T1000 (cell line): ENCODE data around the gene PPTC7.
"Not testable (repeated sequence)": the region's sequence is repeated elsewhere in the genome, so short reads cannot be mapped to it uniquely, and the experiment has no call there.

ENCODE experiments used
- DNase-seq: peaks from one replicate; lab custom pipeline; 2025; ENCODE audit warnings: mixed read lengths; lab: John Stamatoyannopoulos, UW

PPTC7 gene

DNA sequence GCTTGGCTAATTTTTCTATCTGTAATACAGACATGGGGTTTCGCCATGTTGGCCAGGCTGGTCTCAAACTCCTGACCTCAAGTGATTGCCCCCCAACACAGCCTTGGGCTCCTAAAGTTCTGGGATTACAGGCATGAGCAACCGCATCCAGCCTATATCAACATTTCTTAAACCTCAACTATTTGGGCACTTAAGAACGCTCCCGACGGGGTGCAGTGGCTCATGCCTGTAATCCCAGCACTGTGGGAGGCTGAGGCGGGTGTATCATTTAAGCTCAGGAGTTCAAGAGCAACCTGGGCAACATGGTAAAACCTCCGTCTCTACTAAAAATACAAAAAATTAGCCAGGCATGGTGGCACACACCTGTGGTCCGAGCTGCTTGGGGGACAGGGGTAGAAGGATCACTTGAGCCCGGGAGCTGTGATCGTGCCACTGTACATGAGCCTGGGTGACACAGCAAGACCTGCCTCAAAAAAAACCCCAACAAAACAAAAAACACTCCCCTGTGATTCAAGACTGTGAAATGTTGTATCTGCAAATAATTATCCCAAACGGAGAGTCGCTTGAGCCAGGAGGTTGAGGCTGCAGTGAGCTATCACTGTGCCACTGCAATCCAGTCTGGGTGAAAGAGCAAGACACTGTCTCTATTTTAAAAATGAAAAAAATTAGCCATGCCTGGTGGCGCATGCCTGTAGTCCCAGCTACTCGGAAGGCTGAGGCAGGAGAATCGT is 21.5 kb downstream of the PPTC7 start:
- DNase-seq: no peak

- no peak for DNase-seq
Observed at GRCh38 chr12:110560946-110561345, 22.2 kb downstream of the PPTC7 start.

- DNase-seq: no peak
Observed at GRCh38 chr12:110560048-110560447, 23.1 kb downstream of the PPTC7 start.

DNA sequence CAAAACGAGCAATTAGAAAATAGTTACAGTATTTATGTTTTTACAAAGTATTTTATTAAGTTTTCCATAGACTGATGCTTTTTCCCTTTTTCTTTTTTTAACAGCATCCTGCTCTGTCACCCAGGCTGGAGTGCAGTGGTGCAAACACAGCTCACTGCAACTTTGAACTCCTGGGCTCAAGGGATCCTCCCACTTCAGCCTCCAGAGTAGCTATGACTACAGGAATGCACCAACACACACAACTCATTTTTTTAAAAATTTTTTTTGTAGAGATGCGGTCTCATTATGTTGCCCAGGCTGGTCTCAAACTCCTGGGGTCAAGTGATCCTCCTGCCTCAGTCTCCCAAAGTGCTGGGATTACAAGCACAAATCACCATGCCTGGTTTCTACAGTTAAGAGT is 24.2 kb downstream of the PPTC7 start:
- DNase-seq: not testable (repeated sequence)

DNA sequence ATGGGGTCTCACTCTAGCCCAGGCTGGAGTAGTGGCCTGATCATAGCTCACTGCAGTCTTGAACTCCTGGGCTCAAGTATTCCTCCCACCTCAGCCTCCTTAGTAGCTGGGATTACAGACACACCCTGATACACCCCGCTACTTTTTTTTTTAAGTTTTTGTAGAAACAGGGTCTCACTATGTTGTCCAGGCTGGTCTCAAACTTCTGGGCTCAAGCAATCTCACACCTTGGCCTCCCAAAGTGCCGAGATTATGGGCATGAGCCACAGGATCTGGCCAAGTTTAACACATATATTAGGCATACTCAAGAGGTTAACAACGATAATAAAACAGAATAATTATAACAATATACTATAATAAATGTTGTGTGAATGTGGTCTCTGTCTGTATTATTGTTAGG is 25.8 kb downstream of the PPTC7 start:
- DNase-seq: no peak

- no peak for DNase-seq
Observed at GRCh38 chr12:110556705-110557104, 26.4 kb downstream of the PPTC7 start.

DNA sequence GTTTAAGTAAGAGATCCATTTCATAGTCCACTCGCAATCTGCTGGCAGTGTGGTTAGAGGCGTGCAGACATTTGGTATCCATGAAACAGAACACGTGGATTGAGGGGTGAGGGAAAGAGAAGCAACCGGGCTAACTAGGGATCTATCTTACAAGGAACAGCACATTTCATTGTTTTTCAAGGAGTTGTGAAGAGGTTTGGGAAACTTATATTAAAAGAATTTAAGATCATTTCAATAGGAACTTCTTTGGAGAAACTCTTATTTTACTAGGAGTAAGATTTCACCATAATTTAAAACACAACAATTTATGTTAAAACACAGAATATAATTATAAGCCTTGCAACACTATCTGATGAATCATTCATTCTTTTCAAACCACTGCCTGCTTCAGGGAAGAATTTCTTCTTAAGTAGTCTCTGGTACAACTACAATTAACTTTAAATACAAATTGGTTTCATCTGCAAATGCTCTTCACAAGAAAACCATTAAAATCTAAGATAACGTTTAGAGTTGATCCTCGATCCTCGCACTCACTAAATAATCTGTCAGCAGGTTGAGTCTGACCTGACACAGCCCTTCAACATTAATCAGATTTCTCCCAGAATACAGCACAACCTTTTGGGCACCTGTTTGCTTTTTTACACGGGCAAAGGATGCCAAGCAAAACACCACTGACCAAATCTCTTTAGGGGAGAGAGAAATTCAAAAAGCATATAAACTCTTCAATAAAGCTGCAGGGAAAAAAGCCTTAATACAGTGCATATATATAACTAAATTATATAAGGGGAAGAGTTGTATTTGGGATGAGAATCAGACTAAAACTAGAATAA is 27.3 kb downstream of the PPTC7 start:
- DNase-seq: no peak

GRCh38 chr12:110554184-110554583 is 28.9 kb downstream of the PPTC7 start:
- no peak for DNase-seq

- no peak for DNase-seq
Observed at GRCh38 chr12:110550981-110551380, 32.1 kb downstream of the PPTC7 start.

DNA sequence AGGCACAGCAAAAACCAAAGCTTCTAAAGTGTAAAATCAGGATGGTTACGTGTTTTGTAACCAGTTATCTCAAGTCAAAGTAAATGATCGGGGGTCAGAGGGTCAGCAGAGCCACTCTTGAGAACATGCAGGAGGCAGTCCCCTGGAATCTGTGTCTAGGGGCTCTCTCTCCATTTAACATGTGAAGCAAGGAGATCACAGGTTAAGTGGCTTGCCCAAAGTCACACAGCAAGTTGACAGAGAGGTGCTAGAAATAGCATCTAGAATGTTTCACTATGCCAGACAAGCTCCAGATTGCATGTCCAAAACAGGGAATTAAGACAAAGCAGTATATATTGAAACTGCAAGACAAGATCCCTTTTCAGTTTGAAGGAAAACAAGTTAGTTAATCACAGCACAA is 33.4 kb downstream of the PPTC7 start:
- DNase-seq: no peak

DNA sequence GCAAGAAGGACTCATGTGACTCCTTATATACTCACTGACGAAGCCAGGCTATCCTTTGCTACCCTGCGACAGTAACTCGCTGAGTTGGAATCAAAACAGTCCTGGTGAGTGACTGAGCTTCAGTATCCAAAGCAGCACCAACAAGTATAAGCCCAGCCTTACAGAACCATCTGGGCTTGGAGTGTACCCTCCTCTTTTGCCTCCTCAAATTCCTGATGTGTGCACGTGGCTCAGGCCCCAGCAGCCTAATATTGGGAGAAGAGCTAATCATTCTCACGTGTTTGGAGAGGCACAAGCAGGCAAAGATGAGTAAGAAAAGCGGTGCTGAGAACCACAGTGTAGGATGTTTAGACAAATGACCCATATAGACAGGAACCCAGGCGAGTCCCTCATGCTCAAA is 34.4 kb downstream of the PPTC7 start:
- DNase-seq: no peak

DNA sequence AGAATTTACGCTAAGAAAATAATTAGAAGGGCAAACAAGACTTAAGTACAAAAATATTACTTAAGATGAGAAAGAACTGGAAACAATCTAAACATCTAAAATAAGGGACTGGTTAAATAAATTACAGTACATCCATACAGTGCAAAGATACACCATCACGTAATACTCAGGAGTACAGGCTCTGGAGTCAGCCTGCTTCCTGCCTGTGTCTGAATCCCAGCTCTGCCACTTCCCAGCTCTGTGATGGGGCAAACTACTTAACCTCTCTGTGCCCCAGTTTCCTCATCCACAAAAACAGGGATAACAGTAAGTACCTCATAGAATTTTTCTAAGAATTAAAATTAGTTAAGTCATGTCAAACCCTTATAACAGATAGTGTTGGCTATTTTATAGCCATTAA is 36.0 kb downstream of the PPTC7 start:
- DNase-seq: no peak

DNA sequence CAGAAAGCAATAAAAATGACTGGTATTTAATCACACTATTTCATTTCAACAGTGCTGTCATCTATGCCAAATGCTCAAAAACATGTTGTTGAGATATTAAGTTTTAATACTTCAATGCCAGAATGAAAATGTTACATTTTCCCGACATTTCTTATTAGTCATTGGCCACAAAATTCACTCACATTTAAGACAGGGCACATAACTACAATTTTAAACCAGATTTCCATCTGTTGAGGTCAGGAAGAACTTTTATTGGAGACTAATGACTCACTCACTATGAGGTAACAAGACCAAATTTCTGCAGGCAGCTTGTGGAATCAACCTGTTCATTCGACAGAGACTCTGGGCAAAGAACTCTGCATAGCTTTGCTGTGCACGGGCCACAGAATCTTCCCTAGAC is 36.8 kb downstream of the PPTC7 start:
- no peak for DNase-seq

GRCh38 chr12:110545812-110546211 is 37.3 kb downstream of the PPTC7 start:
- DNase-seq: no peak

DNA sequence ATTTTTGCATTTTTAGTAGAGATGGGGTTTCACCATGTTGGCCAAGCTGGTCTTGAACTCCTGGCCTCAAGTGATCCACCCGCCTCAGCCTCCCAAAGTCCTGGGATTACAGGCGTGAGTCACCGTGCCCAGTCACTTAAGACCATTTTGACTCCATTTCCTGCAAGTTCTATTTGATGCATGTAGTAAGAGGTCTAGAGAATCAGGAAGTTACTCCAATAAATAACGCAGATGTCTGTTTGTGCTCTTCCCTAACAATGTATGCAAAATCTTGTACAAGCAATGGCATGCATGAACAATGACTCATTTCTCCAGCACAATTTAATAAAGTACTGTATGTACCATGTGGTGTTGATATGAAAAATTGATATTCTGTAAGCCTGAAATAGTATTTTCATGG is 37.9 kb downstream of the PPTC7 start:
- DNase-seq: not testable (repeated sequence)

GRCh38 chr12:110543965-110544364 is 39.2 kb downstream of the PPTC7 start:
- no peak for DNase-seq

DNA sequence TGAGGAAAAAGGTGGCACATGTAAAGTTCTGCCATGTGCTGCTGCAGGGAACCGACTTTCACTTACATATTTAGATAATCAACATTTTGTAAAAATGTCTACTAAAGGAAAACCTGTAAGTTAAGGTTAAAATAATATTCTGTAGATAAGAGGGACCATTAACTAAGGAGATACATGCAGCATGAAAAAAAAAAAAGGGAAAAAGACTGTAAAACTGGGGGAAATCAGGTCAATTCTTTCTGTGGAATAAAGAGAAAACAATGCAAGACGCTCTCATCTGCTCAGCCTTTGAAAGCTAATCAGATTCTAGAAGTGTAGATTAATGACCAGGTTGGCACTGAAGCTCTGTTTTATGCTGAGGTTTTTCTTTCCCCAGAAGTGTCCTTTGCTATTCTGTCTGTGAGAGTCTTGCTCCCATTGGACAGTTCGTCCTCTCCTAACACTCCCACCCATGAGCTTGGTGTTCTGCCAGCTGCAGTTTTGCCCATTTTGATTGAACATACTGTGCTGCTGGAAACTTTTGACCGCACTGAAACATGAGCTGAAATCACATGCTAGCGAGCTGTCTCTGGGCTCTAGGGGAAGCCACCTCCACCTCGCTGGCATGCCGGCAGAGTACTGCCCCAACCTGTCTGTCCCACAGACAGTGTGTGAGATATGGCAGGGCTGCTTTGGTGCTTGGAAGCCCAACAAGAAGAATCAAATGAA is 39.7 kb downstream of the PPTC7 start:
- no peak for DNase-seq

DNA sequence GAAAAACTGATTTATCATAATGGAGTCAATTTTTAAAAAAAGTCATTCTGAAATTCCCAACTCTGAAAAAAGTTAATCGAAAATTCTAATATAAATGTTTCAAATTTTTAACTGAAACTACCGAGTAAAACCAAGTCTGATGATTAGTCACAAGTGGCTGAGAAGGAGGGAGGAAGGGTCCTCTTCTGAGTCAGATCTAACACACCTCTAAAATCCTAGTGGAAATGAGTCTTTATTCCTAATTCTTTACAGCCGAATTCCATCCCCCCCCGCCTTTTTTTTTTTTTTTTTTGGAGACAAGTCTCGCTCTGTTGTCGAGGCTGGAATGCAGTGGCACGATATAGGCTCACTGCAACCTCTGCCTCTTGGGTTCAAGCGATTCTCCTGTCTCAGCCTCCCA is 43.1 kb downstream of the PPTC7 start:
- no peak for DNase-seq

GRCh38 chr12:110538869-110539622 is 44.1 kb downstream of the PPTC7 start:
- DNase-seq: no peak

DNA sequence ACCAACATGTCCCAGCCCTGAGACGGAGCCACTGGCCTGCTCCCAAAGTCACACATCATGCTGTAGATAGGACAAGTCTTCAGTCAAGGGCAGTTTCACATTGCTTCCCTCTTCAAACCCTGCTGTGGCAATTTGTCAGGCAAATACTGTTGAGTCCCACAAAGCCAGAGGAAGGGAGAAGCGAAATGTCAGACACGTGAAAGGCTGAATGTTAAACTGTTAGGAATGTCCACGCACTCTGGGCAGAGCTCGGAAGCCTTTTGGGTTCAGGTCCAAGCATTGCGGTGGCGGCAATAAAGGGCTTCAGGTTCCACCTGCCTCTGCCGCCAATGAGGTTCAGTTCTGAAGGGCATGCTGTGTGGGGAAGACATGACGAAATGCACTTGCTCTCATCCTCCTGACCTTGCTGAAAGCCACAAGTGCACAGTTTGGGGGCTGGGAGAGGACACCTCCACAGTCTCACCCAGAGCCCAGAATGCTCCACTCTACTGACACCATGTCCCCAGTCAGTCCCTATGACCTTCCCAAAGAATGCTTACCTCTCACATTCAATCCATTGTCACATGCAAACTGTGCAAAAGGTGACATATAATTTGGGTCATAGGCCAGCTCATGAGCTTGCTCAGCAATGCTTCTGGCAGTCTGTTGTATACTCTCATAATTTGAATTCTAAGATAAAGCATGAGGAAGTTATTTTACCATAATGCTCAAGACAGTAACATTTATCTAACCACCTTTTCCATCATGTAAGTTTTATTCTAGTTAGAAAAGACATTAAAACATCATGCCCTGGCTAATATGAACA is 45.3 kb downstream of the PPTC7 start:
- DNase-seq: no peak
